ENCODE data around the gene SOS1.

- TF ChIP-seq CTCF (IDR thresholded peaks at IDR 0.05; ENCODE audit: low read depth, low read length, poor library complexity, severe bottlenecking) (no peak), EZH2phosphoT487 (IDR thresholded peaks at IDR 0.05; ENCODE audit: borderline replicate concordance, low read length) (no peak)
Measured at GRCh38 chr2:39145906-39146421, 25.1 kb upstream of the SOS1 start.
